Natural killer cell (primary cell): ENCODE results near the gene DGAT2. TPM values are rescaled to one million over a fixed set of nuclear protein-coding genes. Genes with fewer than 3 reads are reported as not detected.

Source experiments
- ATAC-seq, 3 donors: fragments of 150-1000 bp in 2 of 3; fragments of 200-7000 bp in 1 of 3; cut with Tn5 transposase; 1 replicate in 1 of 3; 2 replicates in 2 of 3; pipeline ENCODE4 v1.10.0; 2021; ENCODE audit warnings: mild to moderate bottlenecking in 2 of 3, moderate library complexity in 2 of 3
- DNase-seq, 2 donors: peaks; one replicate each; pipeline versions ENCODE4 v3.0.0 to v3.0.0-alpha.2; 2013 to 2021; ENCODE audit warnings: mixed read lengths in 1 of 2
- H3K27ac ChIP-seq: one replicate; pipeline ENCODE4 v1.5.1; 2013; ENCODE audit warnings: mild to moderate bottlenecking, low read length
- H3K27me3 ChIP-seq: one replicate; pipeline ENCODE4 v1.6.1; 2013; ENCODE audit warnings: low read length; ENCODE audit not compliant: control insufficient read depth, insufficient read depth
- H3K36me3 ChIP-seq: one replicate; pipeline ENCODE4 v1.6.1; 2013; ENCODE audit warnings: low read length; ENCODE audit not compliant: control insufficient read depth, insufficient read depth
- H3K4me1 ChIP-seq: one replicate; pipeline ENCODE4 v1.6.1; 2013; ENCODE audit warnings: low read length; ENCODE audit not compliant: control insufficient read depth, insufficient read depth
- H3K4me3 ChIP-seq: one replicate; pipeline ENCODE4 v1.5.1; 2013; ENCODE audit warnings: low read length
- H3K9me3 ChIP-seq: one replicate; pipeline ENCODE4 v1.6.1; 2013; ENCODE audit warnings: low read length; ENCODE audit not compliant: control insufficient read depth, insufficient read depth
- H3K27ac Mint-ChIP-seq, 2 donors: one replicate each; pipeline ENCODE4 v1.8.0; 2022; ENCODE audit warnings: mild to moderate bottlenecking in 2 of 2, mixed read lengths in 2 of 2, moderate library complexity in 1 of 2
- H3K27me3 Mint-ChIP-seq, 2 donors: one replicate each; pipeline ENCODE4 v1.8.0; 2022; ENCODE audit warnings: low read depth in 2 of 2, mixed read lengths in 2 of 2
- H3K36me3 Mint-ChIP-seq: one replicate; pipeline ENCODE4 v1.8.0; 2022; ENCODE audit warnings: mixed read lengths
- H3K4me1 Mint-ChIP-seq, 2 donors: one replicate each; pipeline ENCODE4 v1.8.0; 2022; ENCODE audit warnings: mixed read lengths in 2 of 2
- H3K4me3 Mint-ChIP-seq: one replicate; pipeline ENCODE4 v1.8.0; 2022; ENCODE audit warnings: mild to moderate bottlenecking, moderate library complexity, mixed read lengths
- H3K9me3 Mint-ChIP-seq, 2 donors: one replicate each; pipeline ENCODE4 v1.8.0; 2022; ENCODE audit warnings: mixed read lengths in 2 of 2
- WGBS: methylation state at CpG from one replicate; pipeline ENCODE4 v1.1.7; 2013; ENCODE audit warnings: missing lambda C conversion rate; ENCODE audit not compliant: insufficient coverage; 5-methylcytosine and 5-hydroxymethylcytosine counted together
- intact Hi-C: fragments of 100-400 bp; cut with micrococcal nuclease; formaldehyde crosslinking; loops from one replicate; pipeline ENCODE4 v1.14.2; 2022
- total RNA-seq, 4 donors: library from RNA; stranded (reverse); fragments of 120-200 nt in 1 of 4; gene quantifications; one replicate each; pipeline versions ENCODE4 v1.2.3 to v1.2.4, GENCODE V29; 2013 to 2022
- TF ChIP-seq, protein P1 (sequence below): fragments of 200-600 bp; IDR thresholded peaks from one replicate; pipeline ENCODE4 v1.8.0; 2022; ENCODE audit warnings: antibody characterized with exemption

Gene DGAT2
- total RNA-seq, 3 donors from 2014 or later (not counting 1 experiment from before 2014, with no cell fraction given): 0.24 to 2.8 (median 0.75) TPM

DNA sequence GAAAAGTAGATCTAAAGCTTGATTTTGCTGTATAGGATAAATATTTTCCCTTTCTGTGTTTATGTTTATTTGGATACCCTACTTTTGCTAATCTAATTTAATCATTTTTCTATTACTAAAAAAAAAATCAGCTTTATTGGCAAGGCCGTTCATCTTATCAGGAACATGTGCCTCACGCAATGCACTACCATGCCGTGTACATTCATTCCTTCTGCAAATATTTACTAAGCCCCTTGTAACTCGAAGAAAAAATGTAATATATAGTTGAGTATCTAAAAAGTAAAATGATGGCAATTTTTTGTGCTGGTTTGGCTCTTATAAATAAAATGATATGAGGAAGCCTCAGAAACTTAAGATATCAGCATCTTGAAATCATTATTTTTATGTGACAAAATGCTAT is 55.4 kb downstream of the DGAT2 start:
- Histone ChIP-seq H3K4me3 (no peak overlapping the region), H3K9me3 (no peaks in the 10 kb centered on the region), H3K27ac (peak overlapping the region; percentile 62), H3K27me3 (no peaks in the 10 kb centered on the region), H3K36me3 (no peaks in the 10 kb centered on the region), H3K4me1 (peaks cover 15% of the 10 kb centered on the region)
- no peaks in the 10 kb centered on the region for H3K27me3 Mint-ChIP-seq
- H3K4me1 Mint-ChIP-seq: peaks cover 28 to 46% of the 10 kb centered on the region in 2 donors
- TF ChIP-seq, protein P1, sequence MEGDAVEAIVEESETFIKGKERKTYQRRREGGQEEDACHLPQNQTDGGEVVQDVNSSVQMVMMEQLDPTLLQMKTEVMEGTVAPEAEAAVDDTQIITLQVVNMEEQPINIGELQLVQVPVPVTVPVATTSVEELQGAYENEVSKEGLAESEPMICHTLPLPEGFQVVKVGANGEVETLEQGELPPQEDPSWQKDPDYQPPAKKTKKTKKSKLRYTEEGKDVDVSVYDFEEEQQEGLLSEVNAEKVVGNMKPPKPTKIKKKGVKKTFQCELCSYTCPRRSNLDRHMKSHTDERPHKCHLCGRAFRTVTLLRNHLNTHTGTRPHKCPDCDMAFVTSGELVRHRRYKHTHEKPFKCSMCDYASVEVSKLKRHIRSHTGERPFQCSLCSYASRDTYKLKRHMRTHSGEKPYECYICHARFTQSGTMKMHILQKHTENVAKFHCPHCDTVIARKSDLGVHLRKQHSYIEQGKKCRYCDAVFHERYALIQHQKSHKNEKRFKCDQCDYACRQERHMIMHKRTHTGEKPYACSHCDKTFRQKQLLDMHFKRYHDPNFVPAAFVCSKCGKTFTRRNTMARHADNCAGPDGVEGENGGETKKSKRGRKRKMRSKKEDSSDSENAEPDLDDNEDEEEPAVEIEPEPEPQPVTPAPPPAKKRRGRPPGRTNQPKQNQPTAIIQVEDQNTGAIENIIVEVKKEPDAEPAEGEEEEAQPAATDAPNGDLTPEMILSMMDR: no peak
- H3K36me3 Mint-ChIP-seq: no peaks in the 10 kb centered on the region
- intact Hi-C loops: loop anchor here (5.0 kb wide), 1 partner anchor 33 kb away; no protein-coding TSS in a partner anchor
- no peak for ATAC-seq
- DNase-seq: no peak
- WGBS: 100% methylated on average over 3 of the region's 4 CpGs
- H3K4me3 Mint-ChIP-seq: peak overlapping the region; percentile 75
- H3K27ac Mint-ChIP-seq: peak overlapping the region; percentile 69 to 89
- H3K9me3 Mint-ChIP-seq: no peaks in the 10 kb centered on the region

DNA sequence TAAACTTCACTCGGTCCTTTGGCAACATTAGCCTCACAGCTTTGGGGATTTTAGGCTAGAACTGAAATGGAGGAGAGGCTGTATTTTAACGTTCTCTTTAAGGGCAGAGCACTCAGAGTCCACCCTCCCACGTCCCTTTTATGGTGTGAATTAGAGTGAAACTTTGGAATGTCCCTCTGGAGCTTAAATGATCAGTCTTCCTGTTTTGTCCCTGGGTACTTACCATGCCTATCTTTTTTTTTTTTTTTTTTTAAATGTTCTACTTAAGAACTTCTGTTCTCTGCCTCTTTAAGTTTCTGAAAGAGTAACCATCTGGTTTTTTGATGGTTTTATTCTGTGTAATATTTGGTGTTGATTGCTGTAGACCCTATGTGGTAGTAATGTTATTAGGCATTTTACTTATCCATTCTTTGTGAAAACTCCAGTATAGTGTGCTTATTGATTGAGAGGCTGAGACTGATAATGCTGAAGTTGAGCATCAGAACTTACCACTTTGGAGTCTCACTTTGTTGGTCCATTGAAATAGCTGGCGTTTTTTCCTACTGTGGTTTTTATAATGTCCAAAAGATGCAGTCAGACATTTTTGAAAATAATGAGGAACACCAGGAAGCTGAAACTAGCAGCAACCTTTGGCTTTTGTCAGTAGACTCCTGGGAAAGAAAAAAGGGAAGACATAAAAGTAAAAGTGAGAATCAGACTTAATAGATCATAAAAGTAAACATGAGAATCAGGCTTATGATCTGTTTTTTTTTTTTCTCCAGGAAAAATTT is 58.1 kb downstream of the DGAT2 start:
- Mint-ChIP-seq H3K9me3 (no peaks in the 10 kb centered on the region), H3K27me3 (no peaks in the 10 kb centered on the region), H3K36me3 (no peaks in the 10 kb centered on the region), H3K27ac (peak overlapping the region; percentile 20 to 69), H3K4me3 (no peak overlapping the region), H3K4me1 (peaks cover 18 to 46% of the 10 kb centered on the region in 2 donors)
- ATAC-seq: no peak
- WGBS: 65% methylated on average over 4 of the region's 4 CpGs
- intact Hi-C loops: no loop called here
- Histone ChIP-seq H3K27ac (no peak overlapping the region), H3K36me3 (peaks cover 2% of the 10 kb centered on the region), H3K27me3 (no peaks in the 10 kb centered on the region), H3K4me1 (peaks cover 10% of the 10 kb centered on the region), H3K9me3 (no peaks in the 10 kb centered on the region), H3K4me3 (no peak overlapping the region)
- DNase-seq: no peak
- TF ChIP-seq, protein P1: no peak

DNA sequence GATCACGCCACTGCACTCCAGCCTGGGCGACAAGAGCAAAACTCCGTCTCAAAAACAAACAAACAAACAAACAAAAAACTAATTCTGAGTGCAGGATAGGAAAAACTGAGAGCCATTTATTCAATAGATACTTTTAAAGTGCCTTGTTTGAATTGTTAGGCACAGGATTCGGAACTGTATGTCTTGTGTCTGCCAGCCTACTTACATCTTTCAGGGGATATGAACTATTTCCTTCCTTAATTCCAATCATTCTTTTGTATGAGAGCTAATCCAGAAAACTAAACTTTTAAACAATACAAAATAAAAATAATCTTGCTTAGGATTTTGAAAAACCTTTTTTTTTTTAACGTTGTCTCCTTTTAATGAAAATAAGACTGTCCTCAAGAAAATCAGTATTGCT is 59.0 kb downstream of the DGAT2 start:
- H3K9me3 ChIP-seq: no peaks in the 10 kb centered on the region
- no peaks in the 10 kb centered on the region for H3K36me3 Mint-ChIP-seq
- H3K27me3 ChIP-seq: no peaks in the 10 kb centered on the region
- H3K27ac ChIP-seq: no peak overlapping the region
- intact Hi-C loops: no loop called here
- DNase-seq (no peak), ATAC-seq (no peak)
- peaks cover 17 to 45% of the 10 kb centered on the region in 2 donors for H3K4me1 Mint-ChIP-seq
- H3K4me3 ChIP-seq: no peak overlapping the region
- TF ChIP-seq, protein P1: no peak
- H3K27ac Mint-ChIP-seq: peak overlapping the region in 1 of 2 donors; percentile 36
- peaks cover 10% of the 10 kb centered on the region for H3K4me1 ChIP-seq
- WGBS: 100% methylated on average over 1 of the region's 5 CpGs
- no peaks in the 10 kb centered on the region for H3K27me3 Mint-ChIP-seq
- H3K9me3 Mint-ChIP-seq: no peaks in the 10 kb centered on the region
- H3K36me3 ChIP-seq: peaks cover 2% of the 10 kb centered on the region
- H3K4me3 Mint-ChIP-seq: no peak overlapping the region
